Activated CD4-positive, alpha-beta T cell treated with anti-CD3 and anti-CD28 coated beads, Interleukin-2, amount 10 ng/mL, durations not matched to agents 7 days and 5 days (primary cell): Measurements from ENCODE around the gene KPNA3. TPM values are rescaled to one million over a fixed set of nuclear protein-coding genes. Genes with fewer than 3 reads are reported as not detected.

Experiments used
- CTCF ChIA-PET: fragments of 350-600 bp; sonication (Branson Sonifier 250); formaldehyde crosslinking; loops from one replicate; lab custom pipeline; 2021; ENCODE audit warnings: antibody characterized with exemption; lab: Charles Lee
- POLR2A ChIA-PET: fragments of 350-600 bp; sonication (Branson Sonifier 250); formaldehyde crosslinking; loops from one replicate; lab custom pipeline; 2021; ENCODE audit warnings: antibody characterized with exemption; lab: Charles Lee
- DNase-seq: peaks from one replicate; pipeline ENCODE4 v3.0.0-alpha.2; 2020
- H3K27ac Mint-ChIP-seq: one replicate; pipeline ENCODE4 v1.8.0; 2021; ENCODE audit warnings: mild to moderate bottlenecking, moderate library complexity, mixed read lengths
- H3K27me3 Mint-ChIP-seq: one replicate; pipeline ENCODE4 v1.8.0; 2021; ENCODE audit warnings: mixed read lengths
- H3K36me3 Mint-ChIP-seq: one replicate; pipeline ENCODE4 v1.8.0; 2021; ENCODE audit warnings: low read depth, mixed read lengths
- H3K4me1 Mint-ChIP-seq: one replicate; pipeline ENCODE4 v1.8.0; 2021; ENCODE audit warnings: mixed read lengths
- H3K4me3 Mint-ChIP-seq: one replicate; pipeline ENCODE4 v1.8.0; 2021; ENCODE audit warnings: mild to moderate bottlenecking, moderate library complexity, mixed read lengths
- H3K9me3 Mint-ChIP-seq: one replicate; pipeline ENCODE4 v1.8.0; 2021; ENCODE audit warnings: mixed read lengths
- total RNA-seq, 2 experiments: library from RNA; stranded (reverse); gene quantifications; one replicate each; pipeline ENCODE4 v1.2.3, GENCODE V29; 2021

KPNA3 gene
- total RNA-seq: 10 to 100 TPM; 34.2 to 41.6 TPM

GRCh38 chr13:49792550-49793324 lies at the start of gene KPNA3:
TSS of gene KPNA3 (minus strand) at chr13:49792682. CDS start at chr13:49792506, 176 bp downstream.
- Mint-ChIP-seq H3K4me3 (peak within 1 kb of the TSS; percentile 95), H3K9me3 (no peaks in the 10 kb centered on the region), H3K36me3 (peaks cover 12% of the 10 kb centered on the region), H3K4me1 (peaks cover 35% of the 10 kb centered on the region), H3K27ac (peak within 1 kb of the TSS; percentile 98), H3K27me3 (no peaks in the 10 kb centered on the region)
- ChIA-PET CTCF (interaction anchor here (0.8 to 3.8 kb wide), 4 partner anchors 9 to 205 kb away, joined by 3 to 21 read pairs (median 4); partner anchors contain the start of gene TRIM13), POLR2A (interaction anchor here (0.5 to 0.9 kb wide), 3 partner anchors 101 to 1477 kb away, joined by 3 to 4 read pairs (median 4); partner anchors contain the start of genes EBPL and SPRYD7)
- DNase-seq: peak; percentile 97

GRCh38 chr13:49841964-49842363 lies 49.5 kb upstream of the KPNA3 start:
- H3K4me1 Mint-ChIP-seq: no peaks in the 10 kb centered on the region
- H3K27ac Mint-ChIP-seq: no peak overlapping the region
- no peaks in the 10 kb centered on the region for H3K9me3 Mint-ChIP-seq
- no peak overlapping the region for H3K4me3 Mint-ChIP-seq
- H3K27me3 Mint-ChIP-seq: no peaks in the 10 kb centered on the region
- CTCF ChIA-PET: no interaction called here
- POLR2A ChIA-PET: no interaction called here
- no peaks in the 10 kb centered on the region for H3K36me3 Mint-ChIP-seq
- no peak for DNase-seq

GRCh38 chr13:49840675-49841074 lies 48.2 kb upstream of the KPNA3 start:
- POLR2A ChIA-PET: no interaction called here
- Mint-ChIP-seq H3K4me1 (no peaks in the 10 kb centered on the region), H3K27ac (no peak overlapping the region), H3K4me3 (no peak overlapping the region), H3K27me3 (no peaks in the 10 kb centered on the region), H3K9me3 (no peaks in the 10 kb centered on the region), H3K36me3 (no peaks in the 10 kb centered on the region)
- DNase-seq: no peak
- CTCF ChIA-PET: no interaction called here

- H3K36me3 Mint-ChIP-seq: no peaks in the 10 kb centered on the region
- POLR2A ChIA-PET: no interaction called here
- no peak overlapping the region for H3K27ac Mint-ChIP-seq
- no peak overlapping the region for H3K4me3 Mint-ChIP-seq
- CTCF ChIA-PET: no interaction called here
- DNase-seq: no peak
- no peaks in the 10 kb centered on the region for H3K27me3 Mint-ChIP-seq
- no peaks in the 10 kb centered on the region for H3K9me3 Mint-ChIP-seq
- H3K4me1 Mint-ChIP-seq: no peaks in the 10 kb centered on the region
Measured at GRCh38 chr13:49840266-49840665, 47.8 kb upstream of the KPNA3 start.

- H3K36me3 Mint-ChIP-seq: no peaks in the 10 kb centered on the region
- H3K4me1 Mint-ChIP-seq: no peaks in the 10 kb centered on the region
- ChIA-PET CTCF (no interaction called here), POLR2A (no interaction called here)
- no peaks in the 10 kb centered on the region for H3K27me3 Mint-ChIP-seq
- H3K27ac Mint-ChIP-seq: no peak overlapping the region
- H3K9me3 Mint-ChIP-seq: no peaks in the 10 kb centered on the region
- no peak for DNase-seq
- no peak overlapping the region for H3K4me3 Mint-ChIP-seq
Measured at GRCh38 chr13:49838989-49839388, 46.5 kb upstream of the KPNA3 start.

- no peak overlapping the region for H3K4me3 Mint-ChIP-seq
- ChIA-PET POLR2A (no interaction called here), CTCF (no interaction called here)
- no peaks in the 10 kb centered on the region for H3K4me1 Mint-ChIP-seq
- peaks cover 2% of the 10 kb centered on the region for H3K27me3 Mint-ChIP-seq
- no peak for DNase-seq
- H3K27ac Mint-ChIP-seq: no peak overlapping the region
- H3K36me3 Mint-ChIP-seq: no peaks in the 10 kb centered on the region
- H3K9me3 Mint-ChIP-seq: no peaks in the 10 kb centered on the region
Measured at GRCh38 chr13:49836516-49836915, 44.0 kb upstream of the KPNA3 start.

GRCh38 chr13:49833402-49833801 lies 40.9 kb upstream of the KPNA3 start:
- ChIA-PET CTCF (no interaction called here), POLR2A (no interaction called here)
- H3K4me1 Mint-ChIP-seq: no peaks in the 10 kb centered on the region
- peaks cover 7% of the 10 kb centered on the region for H3K9me3 Mint-ChIP-seq
- H3K4me3 Mint-ChIP-seq: no peak overlapping the region
- no peak overlapping the region for H3K27ac Mint-ChIP-seq
- peaks cover 12% of the 10 kb centered on the region for H3K27me3 Mint-ChIP-seq
- DNase-seq: no peak
- H3K36me3 Mint-ChIP-seq: no peaks in the 10 kb centered on the region

- H3K27me3 Mint-ChIP-seq: peaks cover 12% of the 10 kb centered on the region
- no peak for DNase-seq
- H3K27ac Mint-ChIP-seq: no peak overlapping the region
- CTCF ChIA-PET: no interaction called here
- H3K36me3 Mint-ChIP-seq: no peaks in the 10 kb centered on the region
- H3K4me3 Mint-ChIP-seq: no peak overlapping the region
- POLR2A ChIA-PET: no interaction called here
- H3K4me1 Mint-ChIP-seq: no peaks in the 10 kb centered on the region
- peaks cover 7% of the 10 kb centered on the region for H3K9me3 Mint-ChIP-seq
Measured at GRCh38 chr13:49831455-49831854, 39.0 kb upstream of the KPNA3 start.

GRCh38 chr13:49830721-49831120 lies 38.2 kb upstream of the KPNA3 start:
- H3K9me3 Mint-ChIP-seq: peaks cover 7% of the 10 kb centered on the region
- no peaks in the 10 kb centered on the region for H3K36me3 Mint-ChIP-seq
- POLR2A ChIA-PET: no interaction called here
- CTCF ChIA-PET: no interaction called here
- no peaks in the 10 kb centered on the region for H3K4me1 Mint-ChIP-seq
- H3K4me3 Mint-ChIP-seq: no peak overlapping the region
- peaks cover 14% of the 10 kb centered on the region for H3K27me3 Mint-ChIP-seq
- no peak overlapping the region for H3K27ac Mint-ChIP-seq
- no peak for DNase-seq

GRCh38 chr13:49829715-49830114 lies 37.2 kb upstream of the KPNA3 start:
- ChIA-PET POLR2A (no interaction called here), CTCF (no interaction called here)
- Mint-ChIP-seq H3K36me3 (no peaks in the 10 kb centered on the region), H3K4me3 (no peak overlapping the region), H3K27me3 (peaks cover 14% of the 10 kb centered on the region), H3K9me3 (peaks cover 7% of the 10 kb centered on the region), H3K4me1 (no peaks in the 10 kb centered on the region), H3K27ac (no peak overlapping the region)
- DNase-seq: no peak

- H3K4me1 Mint-ChIP-seq: no peaks in the 10 kb centered on the region
- CTCF ChIA-PET: no interaction called here
- peaks cover 16% of the 10 kb centered on the region for H3K27me3 Mint-ChIP-seq
- H3K27ac Mint-ChIP-seq: no peak overlapping the region
- DNase-seq: no peak
- POLR2A ChIA-PET: no interaction called here
- H3K36me3 Mint-ChIP-seq: no peaks in the 10 kb centered on the region
- H3K4me3 Mint-ChIP-seq: no peak overlapping the region
- H3K9me3 Mint-ChIP-seq: peaks cover 7% of the 10 kb centered on the region
Measured at GRCh38 chr13:49828453-49828852, 36.0 kb upstream of the KPNA3 start.

- no peak overlapping the region for H3K27ac Mint-ChIP-seq
- no peak overlapping the region for H3K4me3 Mint-ChIP-seq
- POLR2A ChIA-PET: no interaction called here
Measured at GRCh38 chr13:49827891-49828290, 35.4 kb upstream of the KPNA3 start.

GRCh38 chr13:49827336-49827735 lies 34.9 kb upstream of the KPNA3 start:
- no peak overlapping the region for H3K27ac Mint-ChIP-seq
- no peaks in the 10 kb centered on the region for H3K4me1 Mint-ChIP-seq
- H3K4me3 Mint-ChIP-seq: no peak overlapping the region
- ChIA-PET POLR2A (no interaction called here), CTCF (no interaction called here)
- H3K36me3 Mint-ChIP-seq: no peaks in the 10 kb centered on the region
- peaks cover 7% of the 10 kb centered on the region for H3K9me3 Mint-ChIP-seq
- H3K27me3 Mint-ChIP-seq: peaks cover 16% of the 10 kb centered on the region
- DNase-seq: no peak

More at GRCh38 chr13:49827891-49828290, 35.4 kb upstream of the KPNA3 start:
- Mint-ChIP-seq H3K27me3 (peaks cover 16% of the 10 kb centered on the region), H3K4me1 (no peaks in the 10 kb centered on the region), H3K9me3 (peaks cover 7% of the 10 kb centered on the region), H3K36me3 (no peaks in the 10 kb centered on the region)
- no peak for DNase-seq
- CTCF ChIA-PET: no interaction called here
